Body of pancreas (tissue), 4 donors: ENCODE data around the gene AFDN.

Experiments
- CTCF ChIP-seq, 7 experiments: fragments of 450-650 bp in 4 of 7; fragments of 200-600 bp in 3 of 7; sonication (generic) in 3 of 7; IDR thresholded peaks; one replicate each; pipeline ENCODE4 v1.5.1; 2016 to 2019; ENCODE audit warnings: antibody characterized with exemption in 7 of 7
- POLR2A ChIP-seq, 3 donors: fragments of 450-650 bp; IDR thresholded peaks; one replicate each; pipeline ENCODE4 v1.6.1; 2016; ENCODE audit warnings: antibody characterized with exemption in 3 of 3, mild to moderate bottlenecking in 2 of 3

GRCh38 chr6:167973148-167973885 lies 146.6 kb downstream of the AFDN start:
- TF ChIP-seq CTCF (IDR thresholded peaks at IDR 0.05), result no peak
- no peak for TF ChIP-seq POLR2A (IDR thresholded peaks at IDR 0.05)
